Measurements from ENCODE around the gene OST4.

GRCh38 chr2:27059141-27059820 is 12.2 kb downstream of the OST4 start:
- no peak for TF ChIP-seq CTCF (conservative IDR thresholded peaks at IDR 0.05)
- no peak for TF ChIP-seq ZFX (IDR thresholded peaks at IDR 0.05)

Data from C4-2B (cell line).